Loucy (cell line): ENCODE data around the gene FOXJ3.

Experiments
- CTCF ChIP-seq: fragments of 200-600 bp; sonication (generic); conservative IDR thresholded peaks from 2 replicates; pipeline ENCODE4 v1.5.1; 2014; ENCODE audit warnings: mild to moderate bottlenecking, antibody characterized with exemption, low read length
- EZH2phosphoT487 ChIP-seq: fragments of 200-600 bp; IDR thresholded peaks from 2 replicates; pipeline ENCODE4 v1.6.1; 2018; ENCODE audit warnings: antibody characterized with exemption, mild to moderate bottlenecking, moderate library complexity, borderline replicate concordance

- no peak for TF ChIP-seq CTCF
- TF ChIP-seq EZH2phosphoT487 = no peak
These were observed 136.8 kb downstream of the FOXJ3 start for GRCh38 chr1:42198251-42198650.
